Motor neuron (in vitro differentiated cells): ENCODE results near the gene PLD4. TPM values are rescaled to one million over a fixed set of nuclear protein-coding genes. Genes with fewer than 3 reads are reported as not detected.
"Not testable (repeated sequence)": the region's sequence is repeated elsewhere in the genome, so short reads cannot be mapped to it uniquely, and the experiment has no call there.

ENCODE experiments used
- ATAC-seq, 8 experiments: fragments of 200-7000 bp; cut with Tn5 transposase; replicated peaks in 6 of 8; 2 replicates each; pipeline ENCODE4 v1.8.0; 2021; ENCODE audit warnings: mild to moderate bottlenecking in 8 of 8, moderate library complexity in 8 of 8
- H3K27ac ChIP-seq, 2 donors: fragments of 250-450 bp; sonication (Bioruptor Pico); 2 replicates each; pipeline ENCODE4 v1.9.0; 2021; ENCODE audit warnings: antibody characterized with exemption in 2 of 2, mild to moderate bottlenecking in 2 of 2, moderate library complexity in 1 of 2
- H3K4me1 ChIP-seq, 2 donors: fragments of 250-450 bp; sonication (Bioruptor Pico); replicated peaks in 1 of 2; 2 replicates each; pipeline ENCODE4 v1.6.1; 2021; ENCODE audit warnings: antibody characterized with exemption in 2 of 2, mild to moderate bottlenecking in 2 of 2, moderate library complexity in 1 of 2
- H3K4me3 ChIP-seq, 5 donors: fragments of 250-450 bp; sonication (Bioruptor Pico); 2 replicates each; pipeline ENCODE4 v1.9.0; 2021; ENCODE audit warnings: antibody characterized with exemption in 5 of 5, mild to moderate bottlenecking in 5 of 5, moderate library complexity in 4 of 5
- WGBS, 10 experiments: fragments of 450-650 bp; shearing (Covaris generic); methylation state at CpG; one replicate each; pipeline ENCODE4 v1.0.0; 2022; 5-methylcytosine and 5-hydroxymethylcytosine counted together
- in situ Hi-C, 9 experiments: fragments of 400-800 bp; cut with MboI; loops; one replicate each; pipeline ENCODE4 v1.15.0; 2021; ENCODE audit warnings: low sequenced_read_pairs in 9 of 9, low pct_unique_long_range_greater_than_20kb in 2 of 9; ENCODE audit not compliant: unreplicated experiment in 9 of 9
- total RNA-seq, 8 experiments: library from RNA; unstranded; fragments of 300-600 nt; gene quantifications; 2 replicates each; pipeline versions ENCODE4 v1.2.3 to v1.2.4, GENCODE V29; 2022

PLD4 gene
- total RNA-seq, 8 experiments from 2014 or later: 0.09 to 1.1 (median 0.41) TPM

- ATAC-seq, H3K4me3 ChIP-seq, in situ Hi-C loops, H3K27ac ChIP-seq, H3K4me1 ChIP-seq: not testable (repeated sequence)
These were observed 34.4 kb upstream of the PLD4 start for GRCh38 chr14:104890292-104890691.

- 63% methylated on average over 2 of the region's 4 CpGs; no CpG with 5 or more reads in 9 of the 10 experiments for WGBS, 10 experiments
- H3K4me1 ChIP-seq: no peaks in the 10 kb centered on the region
- no peak overlapping the region for H3K4me3 ChIP-seq
- ATAC-seq: no peak
- in situ Hi-C loops: no loop called here
- H3K27ac ChIP-seq: no peak overlapping the region
These were observed 33.5 kb upstream of the PLD4 start for GRCh38 chr14:104891121-104891551.

GRCh38 chr14:104891664-104892530 is 32.8 kb upstream of the PLD4 start:
- no peaks in the 10 kb centered on the region for H3K4me1 ChIP-seq
- H3K4me3 ChIP-seq: no peak overlapping the region
- 70% methylated on average over 2 of the region's 13 CpGs; no CpG with 5 or more reads in 9 of the 10 experiments for WGBS, 10 experiments
- no peak overlapping the region for H3K27ac ChIP-seq
- peak in 2 of 8 experiments; percentile 7 to 8 for ATAC-seq
- in situ Hi-C loops: no loop called here

- no peak overlapping the region for H3K4me3 ChIP-seq
- H3K27ac ChIP-seq: no peak overlapping the region
- WGBS, 10 experiments: 44 to 100% (median 93%) methylated on average over 1 to 3 of the region's 31 CpGs; no CpG with 5 or more reads in 6 of the 10 experiments
- H3K4me1 ChIP-seq: no peaks in the 10 kb centered on the region
- in situ Hi-C loops: no loop called here
- peak in 5 of 8 experiments; percentile 4 to 23 (median 11) for ATAC-seq
These were observed 31.9 kb upstream of the PLD4 start for GRCh38 chr14:104892531-104893434.

GRCh38 chr14:104893435-104894207 is 31.1 kb upstream of the PLD4 start:
- H3K27ac ChIP-seq: no peak overlapping the region
- H3K4me3 ChIP-seq: no peak overlapping the region
- H3K4me1 ChIP-seq: no peaks in the 10 kb centered on the region
- WGBS, 10 experiments: 93 to 100% methylated on average over 2 to 3 of the region's 39 CpGs; no CpG with 5 or more reads in 8 of the 10 experiments
- in situ Hi-C loops: no loop called here
- no peak for ATAC-seq

- Histone ChIP-seq H3K4me3 (no peak overlapping the region), H3K27ac (no peak overlapping the region), H3K4me1 (no peaks in the 10 kb centered on the region)
- in situ Hi-C loops: no loop called here
- ATAC-seq: peak in 3 of 8 experiments; percentile 16 to 32 (median 28)
- 80% methylated on average over 1 of the region's 30 CpGs; no CpG with 5 or more reads in 9 of the 10 experiments for WGBS, 10 experiments
These were observed 30.1 kb upstream of the PLD4 start for GRCh38 chr14:104894331-104895206.

- ATAC-seq: no peak
- in situ Hi-C loops: no loop called here
- 100% methylated on average over 3 of the region's 9 CpGs; no CpG with 5 or more reads in 9 of the 10 experiments for WGBS, 10 experiments
- Histone ChIP-seq H3K4me1 (no peaks in the 10 kb centered on the region), H3K27ac (no peak overlapping the region), H3K4me3 (no peak overlapping the region)
These were observed 29.4 kb upstream of the PLD4 start for GRCh38 chr14:104895207-104895785.

- no peaks in the 10 kb centered on the region for H3K4me1 ChIP-seq
- no peak overlapping the region for H3K4me3 ChIP-seq
- in situ Hi-C loops: no loop called here
- 7 to 100% (median 68%) methylated on average over 1 to 4 of the region's 34 CpGs; no CpG with 5 or more reads in 4 of the 10 experiments for WGBS, 10 experiments
- no peak overlapping the region for H3K27ac ChIP-seq
- ATAC-seq: peak in 2 of 8 experiments; percentile 5 to 7
These were observed 28.7 kb upstream of the PLD4 start for GRCh38 chr14:104895786-104896661.

GRCh38 chr14:104897330-104898194 is 27.1 kb upstream of the PLD4 start:
- Histone ChIP-seq H3K27ac (no peak overlapping the region), H3K4me1 (no peaks in the 10 kb centered on the region), H3K4me3 (no peak overlapping the region)
- in situ Hi-C loops: no loop called here
- WGBS, 10 experiments: 80 to 100% (median 95%) methylated on average over 1 to 13 of the region's 37 CpGs; no CpG with 5 or more reads in 7 of the 10 experiments
- no peak for ATAC-seq

GRCh38 chr14:104898195-104898558 is 26.5 kb upstream of the PLD4 start:
- no peak for ATAC-seq
- WGBS, 10 experiments: 90 to 100% (median 100%) methylated on average over 1 to 2 of the region's 7 CpGs; no CpG with 5 or more reads in 6 of the 10 experiments
- Histone ChIP-seq H3K4me3 (no peak overlapping the region), H3K27ac (no peak overlapping the region), H3K4me1 (no peaks in the 10 kb centered on the region)
- in situ Hi-C loops: no loop called here
